GM04504 (cell line): ENCODE measurements around the gene DCTN2.
A peak's percentile ranks its signal among the peaks of the same experiment; 100 is the strongest.
"Not testable (repeated sequence)": the region's sequence is repeated elsewhere in the genome, so short reads cannot be mapped to it uniquely, and the experiment has no call there.

Experiments
- DNase-seq: peaks from one replicate; pipeline ENCODE4 v3.0.0-alpha.2; 2012; ENCODE audit warnings: low read depth

DCTN2 gene

GRCh38 chr12:57546438-57547287 is at the start of gene DCTN2:
Gene DCTN2, minus strand, starts transcription at chr12:57547192. Its CDS starts 129 bp downstream, at chr12:57547063.
- DNase-seq: peak; percentile 95

DNA sequence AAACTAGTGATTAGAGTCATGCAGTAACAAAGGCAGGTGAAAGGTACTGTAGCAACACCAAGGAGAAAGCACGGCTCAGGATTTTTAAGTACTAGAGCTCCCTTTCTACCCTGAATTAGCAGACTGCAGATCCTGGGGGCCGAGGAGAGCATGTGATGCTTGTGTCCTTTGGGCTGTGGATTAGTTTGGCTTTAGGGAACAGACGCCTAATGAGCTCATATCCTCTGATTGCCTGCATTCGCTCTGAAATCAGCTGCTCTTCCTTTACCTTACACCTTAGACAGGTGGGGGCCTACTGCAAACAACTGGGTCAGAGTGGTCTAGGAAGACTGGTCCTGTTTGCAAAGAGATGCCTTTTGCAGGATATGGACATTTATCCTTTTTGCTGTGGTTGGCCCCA is 46.2 kb upstream of the DCTN2 start:
- DNase-seq: no peak

DNA sequence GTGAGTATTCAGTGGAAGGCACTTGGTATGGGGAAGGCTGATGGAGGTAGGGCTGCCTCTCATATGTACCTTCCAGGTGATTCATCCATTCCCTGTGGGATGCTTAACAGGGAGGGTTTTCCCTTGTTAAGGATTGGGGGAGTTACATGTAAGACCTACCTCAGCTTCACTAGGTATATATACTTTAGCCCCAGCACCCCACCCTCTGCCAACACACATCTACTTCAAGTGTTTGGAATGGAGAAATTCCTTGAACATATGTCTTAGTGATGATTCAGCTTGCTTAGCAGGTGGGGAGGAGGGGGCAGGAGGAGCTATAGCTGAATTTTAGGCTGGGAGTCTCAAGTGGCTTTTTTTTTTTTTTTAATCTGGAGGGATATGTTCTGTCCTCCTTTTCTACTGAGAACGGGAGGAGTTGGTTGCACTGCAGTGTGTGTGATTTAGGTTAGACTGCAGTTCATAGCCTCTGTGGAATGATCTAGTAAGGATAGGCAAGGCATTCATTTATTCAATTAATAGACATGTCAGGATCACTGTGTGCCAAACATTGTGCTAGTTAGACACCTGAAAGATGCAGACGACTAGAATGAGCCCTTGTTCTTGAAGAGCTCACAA is 45.7 kb upstream of the DCTN2 start:
- no peak for DNase-seq

GRCh38 chr12:57591782-57592325 is 44.9 kb upstream of the DCTN2 start:
- DNase-seq: no peak

DNA sequence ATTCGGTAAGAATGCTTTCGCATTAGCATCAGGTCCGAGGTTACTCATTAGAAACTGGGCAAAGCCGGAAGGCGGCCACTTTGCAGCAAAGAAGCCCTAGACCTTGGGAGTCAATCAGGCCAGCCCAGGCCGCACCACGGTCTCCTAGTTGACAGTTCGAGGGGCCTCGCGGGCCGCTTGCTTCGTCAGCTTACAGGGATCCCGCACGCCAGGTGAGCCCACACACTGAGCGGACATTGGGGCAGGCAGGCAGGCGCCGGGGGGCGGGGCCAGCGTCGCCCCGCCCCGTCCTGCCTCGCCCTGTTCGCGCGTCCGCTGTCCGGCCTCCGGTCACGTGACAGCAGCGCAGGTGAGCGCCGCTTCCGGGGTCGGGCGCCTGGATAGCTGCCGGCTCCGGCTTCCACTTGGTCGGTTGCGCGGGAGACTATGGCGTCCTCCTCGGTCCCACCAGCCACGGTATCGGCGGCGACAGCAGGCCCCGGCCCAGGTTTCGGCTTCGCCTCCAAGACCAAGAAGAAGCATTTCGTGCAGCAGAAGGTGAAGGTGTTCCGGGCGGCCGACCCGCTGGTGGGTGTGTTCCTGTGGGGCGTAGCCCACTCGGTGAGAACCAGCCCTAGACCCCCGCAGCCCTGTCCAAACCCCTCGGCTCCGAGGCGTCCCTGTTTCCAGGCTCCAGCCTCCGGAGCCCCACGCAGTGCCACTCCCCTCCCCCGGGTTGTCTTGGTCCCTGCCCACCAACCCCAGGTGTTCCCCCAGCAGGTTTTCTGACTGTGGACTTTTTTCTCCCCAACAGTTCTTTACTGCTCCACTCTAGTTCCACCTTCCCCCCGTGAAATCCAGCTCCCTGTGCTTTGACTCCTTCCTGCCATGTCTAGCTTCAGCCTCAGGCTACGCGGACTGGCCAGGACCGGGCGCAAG is 44.1 kb upstream of the DCTN2 start, which contains the start of gene PIP4K2C:
Gene PIP4K2C (plus strand): TSS at position 329 of the 918 bp plus-strand sequence. CDS start 98 bp downstream, at position 427.
- DNase-seq: no peak

DNA sequence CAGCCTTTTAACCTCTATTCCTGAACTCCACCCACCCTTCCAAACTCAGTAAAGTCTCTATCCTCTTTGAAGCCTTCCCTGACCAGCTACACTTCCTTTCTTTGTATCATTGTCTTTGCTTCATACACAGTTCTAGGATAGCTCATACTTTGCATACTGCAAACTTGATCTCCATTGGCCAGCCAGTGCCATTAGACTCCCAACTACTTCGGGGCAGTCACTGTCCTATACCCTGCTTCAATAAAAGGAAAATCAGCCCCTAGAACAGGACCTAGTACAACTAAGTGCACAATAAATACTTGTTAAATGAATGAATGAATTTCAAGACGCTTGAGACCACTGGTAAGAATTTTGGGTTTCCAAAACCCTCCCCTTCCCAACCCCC is 43.5 kb upstream of the DCTN2 start:
- DNase-seq: no peak

GRCh38 chr12:57588951-57589610 is 42.1 kb upstream of the DCTN2 start:
- DNase-seq: not testable (repeated sequence)

- no peak for DNase-seq
Measured at GRCh38 chr12:57586832-57587429, 39.9 kb upstream of the DCTN2 start.

GRCh38 chr12:57586128-57586527 is 39.1 kb upstream of the DCTN2 start:
- no peak for DNase-seq

DNA sequence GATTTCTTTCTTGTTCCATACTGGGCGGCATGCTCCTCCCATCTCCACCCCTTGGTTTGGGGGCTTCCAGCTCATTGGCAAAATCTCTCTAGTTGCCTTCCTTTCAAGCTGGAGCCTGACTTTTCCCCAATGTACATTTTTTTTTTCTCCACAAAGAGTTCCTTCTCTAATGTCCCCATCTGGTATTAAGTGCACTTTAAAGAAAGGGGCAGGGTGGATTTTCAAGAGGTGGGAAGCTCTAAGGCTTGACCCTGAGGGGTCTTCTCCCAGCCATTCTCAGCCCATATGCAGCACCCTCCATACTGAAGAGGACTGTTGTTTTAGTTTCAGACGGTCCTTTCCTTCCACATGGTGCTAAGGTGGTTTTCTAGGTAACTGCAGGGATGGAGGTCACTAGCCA is 38.2 kb upstream of the DCTN2 start:
- DNase-seq: no peak

- no peak for DNase-seq
Measured at GRCh38 chr12:57584690-57585089, 37.7 kb upstream of the DCTN2 start.

DNA sequence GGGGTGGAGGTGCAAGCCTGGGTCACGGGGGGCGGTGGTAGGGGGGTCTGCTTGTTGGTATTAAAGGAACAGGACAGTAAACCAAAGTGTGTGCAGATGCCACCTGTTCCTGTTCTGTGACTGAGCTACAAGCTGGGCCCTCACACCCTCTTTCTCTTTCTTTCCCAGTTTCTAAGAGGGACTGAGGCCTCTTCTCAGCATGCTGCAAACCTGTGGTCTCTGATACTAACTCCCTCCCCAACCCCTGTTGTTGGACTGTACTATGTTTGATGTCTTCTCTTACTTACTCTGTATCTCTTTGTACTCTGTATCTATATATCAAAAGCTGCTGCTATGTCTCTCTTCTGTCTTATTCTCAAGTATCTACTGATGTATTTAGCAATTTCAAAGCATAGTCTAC is 37.1 kb upstream of the DCTN2 start:
- no peak for DNase-seq

DNA sequence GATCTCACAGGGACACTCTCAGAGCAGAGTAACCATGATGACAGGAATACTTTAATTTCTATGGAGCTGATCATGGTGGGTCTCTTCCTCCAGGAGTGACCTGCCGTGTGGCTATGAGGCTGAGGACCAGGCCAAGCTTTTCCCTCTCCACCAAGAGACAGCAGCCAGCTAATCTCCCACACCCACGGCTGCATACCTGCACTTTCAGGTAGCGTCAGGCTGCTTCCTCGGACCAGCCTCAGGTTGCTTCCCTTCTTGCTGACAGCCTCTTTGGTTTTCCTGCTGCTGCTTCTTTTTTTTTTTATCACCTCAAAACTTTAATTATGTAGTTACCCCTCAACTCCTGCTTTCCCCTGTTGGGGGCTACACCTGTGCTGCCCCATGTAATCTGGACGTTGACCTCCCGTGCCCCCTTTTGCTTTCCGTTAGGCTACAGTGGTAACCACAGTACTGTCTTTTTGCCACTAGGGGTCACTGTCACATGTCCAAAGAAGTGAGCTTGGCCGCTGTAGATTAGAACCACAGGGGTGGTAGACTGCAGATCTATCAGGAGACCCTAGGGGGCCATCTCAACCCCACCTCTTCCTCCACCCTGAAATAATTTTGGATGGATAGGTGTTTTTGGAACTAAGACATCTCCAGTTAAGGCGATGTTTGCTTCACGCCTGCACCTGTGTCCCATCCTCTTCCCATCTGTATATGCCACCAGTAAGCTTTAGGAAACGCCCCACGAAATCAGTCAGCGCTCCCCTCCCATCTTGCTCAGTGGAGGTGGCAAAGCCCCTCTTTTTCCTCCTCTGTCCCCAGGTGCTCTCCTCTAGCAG is 36.2 kb upstream of the DCTN2 start:
- peak; percentile 52 for DNase-seq

DNA sequence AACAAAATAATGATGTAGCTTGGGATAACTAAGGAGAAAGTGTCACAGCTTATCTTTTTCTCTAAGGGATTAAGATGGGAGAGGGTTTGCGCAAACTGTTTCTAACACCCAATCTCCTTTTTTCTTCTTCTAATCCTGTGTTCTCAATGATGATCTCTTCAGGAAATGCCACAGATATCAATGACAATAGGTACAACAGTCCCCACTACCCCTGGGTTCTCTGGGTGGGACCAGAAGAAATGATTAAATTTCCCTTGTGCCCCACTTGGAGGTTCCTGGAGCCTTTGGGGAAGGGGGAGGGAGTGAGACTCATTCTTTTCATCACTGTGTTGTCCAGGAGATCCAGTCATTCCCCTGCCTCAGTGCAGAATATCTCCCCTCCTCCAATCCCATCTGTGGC is 35.4 kb upstream of the DCTN2 start:
- DNase-seq: no peak

GRCh38 chr12:57581802-57582201 is 34.8 kb upstream of the DCTN2 start:
- no peak for DNase-seq

DNA sequence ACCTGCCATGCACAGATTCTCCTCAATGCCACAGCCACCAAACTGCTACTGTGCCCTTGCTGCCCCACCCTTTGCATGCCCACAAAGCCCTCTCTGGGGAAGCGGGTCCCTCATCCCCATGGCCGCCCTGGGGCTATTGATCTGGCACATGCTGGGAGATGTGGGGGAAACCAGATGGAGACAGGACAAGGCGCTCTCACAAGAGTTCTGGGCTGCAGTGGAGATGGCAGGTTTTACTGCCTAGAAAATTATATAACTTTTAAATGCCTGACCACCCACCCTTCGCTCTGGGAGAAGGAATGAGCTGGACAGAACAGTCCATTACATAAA is 33.4 kb upstream of the DCTN2 start:
- no peak for DNase-seq

GRCh38 chr12:57579677-57580465 is 32.9 kb upstream of the DCTN2 start:
- no peak for DNase-seq

- no peak for DNase-seq
Measured at GRCh38 chr12:57579011-57579410, 32.0 kb upstream of the DCTN2 start.

GRCh38 chr12:57577981-57578758 is 31.2 kb upstream of the DCTN2 start:
- no peak for DNase-seq
